Endothelial cell of umbilical vein (primary cell): ENCODE measurements around the gene CSNK1G2.

Source experiments
- CTCF ChIP-seq, 2 donors: IDR thresholded peaks; 1 replicate in 1 of 2; 2 replicates in 1 of 2; pipeline ENCODE4 v1.5.1; 2011; ENCODE audit warnings: low read length in 2 of 2, mild to moderate bottlenecking in 2 of 2, moderate library complexity in 2 of 2, control low read depth in 1 of 2, inconsistent platforms in 1 of 2, low read depth in 1 of 2; ENCODE audit not compliant: insufficient read depth in 1 of 2; ENCODE audit errors: extremely low read depth in 1 of 2
- POLR2A ChIP-seq: IDR thresholded peaks from 2 replicates; pipeline ENCODE4 v1.6.1; 2012; ENCODE audit warnings: low read depth, mild to moderate bottlenecking, control low read depth, low read length
- POLR2AphosphoS5 ChIP-seq: IDR thresholded peaks from 2 replicates; pipeline ENCODE4 v1.6.1; 2012; ENCODE audit warnings: low read depth, mild to moderate bottlenecking, control low read depth, low read length, moderate library complexity; ENCODE audit not compliant: insufficient read depth

GRCh38 chr19:1924320-1924961 lies 16.5 kb upstream of the CSNK1G2 start:
- TF ChIP-seq CTCF (IDR thresholded peaks at IDR 0.05; ENCODE audit: extremely low read depth in 1 of 2, insufficient read depth in 1 of 2, low read depth in 1 of 2, low read length in 2 of 2) (no peak), POLR2A (no peak), POLR2AphosphoS5 (no peak)
